ENCODE results near the gene ABHD17B.
"Not testable (repeated sequence)": the region's sequence is repeated elsewhere in the genome, so short reads cannot be mapped to it uniquely, and the experiment has no call there.

ABHD17B gene

DNA sequence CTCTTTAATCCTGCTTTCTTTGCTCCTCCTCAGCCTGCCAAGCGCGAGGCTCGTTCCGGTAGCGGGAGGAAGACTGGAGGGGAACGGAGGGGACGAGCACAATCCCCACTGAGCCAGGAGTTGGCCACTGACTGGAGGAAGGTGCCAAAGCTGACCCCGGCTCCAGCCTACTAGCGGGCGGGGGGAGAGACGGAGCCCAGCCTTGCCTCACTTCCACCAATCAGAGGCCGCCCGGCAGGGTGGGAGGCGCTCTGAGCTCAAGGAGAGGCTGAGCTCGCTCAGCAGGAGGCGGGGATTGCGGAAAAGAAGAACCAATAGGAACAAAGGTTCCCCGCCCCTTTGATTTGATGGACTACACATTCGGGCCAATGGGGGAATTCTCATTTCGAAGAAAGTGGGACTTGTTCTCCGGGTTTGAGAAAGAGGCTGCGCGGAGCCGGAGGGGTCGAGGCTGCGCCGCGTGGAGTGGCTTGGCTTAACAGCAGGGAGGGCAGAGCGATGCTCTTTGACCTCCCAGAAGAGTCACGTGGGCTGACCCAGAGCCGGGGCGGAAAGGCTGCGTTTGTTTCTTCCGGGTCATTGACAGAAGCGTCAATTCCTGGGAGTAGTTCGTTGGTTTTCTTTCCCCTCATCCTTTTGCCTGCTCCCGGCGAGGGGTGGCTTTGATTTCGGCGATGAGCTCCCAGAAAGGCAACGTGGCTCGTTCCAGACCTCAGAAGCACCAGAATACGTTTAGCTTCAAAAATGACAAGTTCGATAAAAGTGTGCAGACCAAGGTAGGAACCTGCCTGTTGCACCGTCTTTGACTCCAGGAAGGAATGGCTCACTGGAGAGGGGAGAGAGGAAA is at the start of gene ABHD17B, which contains the start of gene C9orf85:
Gene ABHD17B (minus strand): TSS at position 133 of the 847 bp plus-strand sequence. CDS start 36,113 bp downstream, outside the sequence.
Gene C9orf85 (plus strand): TSS at position 579 of the 847 bp plus-strand sequence. CDS start 96 bp downstream, at position 675.
- no peaks in the 10 kb centered on the region for H3K27me3 Mint-ChIP-seq
- peak within 1 kb of the TSS; percentile 98 for H3K27ac Mint-ChIP-seq
- peaks cover 68% of the 10 kb centered on the region for H3K4me1 Mint-ChIP-seq (ENCODE audit: low read depth)

DNA sequence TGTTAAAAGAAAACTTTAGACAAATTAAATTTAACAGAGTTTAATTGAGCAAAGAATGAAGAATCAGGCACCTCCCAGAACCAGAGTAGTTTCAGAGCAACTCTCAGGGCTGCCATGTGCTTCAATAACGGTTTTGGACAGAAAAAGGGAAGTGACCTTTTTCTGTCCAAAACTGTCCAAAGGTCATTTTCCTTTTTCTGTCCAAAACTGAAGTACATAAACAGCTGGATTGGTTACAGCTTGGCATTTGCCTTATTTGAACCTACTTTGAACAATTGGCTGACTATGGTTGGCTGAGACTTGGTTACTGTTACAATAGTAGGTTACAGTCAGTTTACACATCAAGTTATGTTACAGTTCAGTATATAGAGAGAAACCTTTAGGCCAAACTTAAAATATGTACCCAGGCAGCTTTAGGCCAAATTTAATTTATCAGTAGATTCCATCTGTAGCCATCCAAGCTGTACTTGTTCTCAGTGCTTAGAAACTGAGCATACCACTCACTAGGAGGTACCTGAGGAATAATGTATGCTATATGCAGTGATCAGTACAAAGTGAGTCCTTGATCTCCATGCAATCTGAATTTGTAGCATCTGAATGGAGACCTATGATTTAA is 44.4 kb upstream of the ABHD17B start:
- no peaks in the 10 kb centered on the region for H3K27me3 Mint-ChIP-seq
- no peak for DNase-seq
- H3K4me1 Mint-ChIP-seq (ENCODE audit: low read depth), result peaks cover 6% of the 10 kb centered on the region
- H3K36me3 Mint-ChIP-seq (ENCODE audit: low read depth), result peaks cover 54% of the 10 kb centered on the region
- no peak overlapping the region for H3K27ac Mint-ChIP-seq
- no peak overlapping the region for H3K4me3 Mint-ChIP-seq
- no peaks in the 10 kb centered on the region for H3K9me3 Mint-ChIP-seq

More for the DNA sequence above, at the start of gene ABHD17B, which contains the start of gene C9orf85:
- Mint-ChIP-seq H3K4me3 (peak within 1 kb of the TSS; percentile 92), H3K9me3 (no peaks in the 10 kb centered on the region), H3K36me3 (ENCODE audit: low read depth) (peaks cover 27% of the 10 kb centered on the region)
- peak; percentile 94 for DNase-seq

DNA sequence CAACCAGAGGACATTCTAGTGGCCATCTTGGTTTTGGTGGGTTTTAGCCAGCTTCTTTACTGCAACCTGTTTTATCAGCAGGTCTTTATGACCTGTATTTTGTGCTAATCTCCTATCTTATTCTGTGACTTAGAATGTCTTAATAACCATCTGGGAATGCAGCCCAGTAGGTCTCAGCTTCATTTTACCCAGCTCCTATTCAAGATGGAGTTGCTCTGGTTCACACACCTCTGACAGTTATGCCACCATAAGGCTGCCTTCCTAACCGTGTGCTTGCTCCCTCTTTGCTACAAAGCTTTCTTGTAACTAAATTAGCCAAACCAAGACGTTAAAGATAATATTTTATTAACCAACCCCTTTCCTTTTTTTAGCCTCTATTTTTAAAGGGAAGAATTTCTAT is 43.7 kb upstream of the ABHD17B start:
- not testable (repeated sequence) for H3K27ac Mint-ChIP-seq; H3K9me3 Mint-ChIP-seq; DNase-seq; H3K4me3 Mint-ChIP-seq; H3K4me1 Mint-ChIP-seq (ENCODE audit: low read depth); H3K27me3 Mint-ChIP-seq
- peaks cover 55% of the 10 kb centered on the region for H3K36me3 Mint-ChIP-seq (ENCODE audit: low read depth)

DNA sequence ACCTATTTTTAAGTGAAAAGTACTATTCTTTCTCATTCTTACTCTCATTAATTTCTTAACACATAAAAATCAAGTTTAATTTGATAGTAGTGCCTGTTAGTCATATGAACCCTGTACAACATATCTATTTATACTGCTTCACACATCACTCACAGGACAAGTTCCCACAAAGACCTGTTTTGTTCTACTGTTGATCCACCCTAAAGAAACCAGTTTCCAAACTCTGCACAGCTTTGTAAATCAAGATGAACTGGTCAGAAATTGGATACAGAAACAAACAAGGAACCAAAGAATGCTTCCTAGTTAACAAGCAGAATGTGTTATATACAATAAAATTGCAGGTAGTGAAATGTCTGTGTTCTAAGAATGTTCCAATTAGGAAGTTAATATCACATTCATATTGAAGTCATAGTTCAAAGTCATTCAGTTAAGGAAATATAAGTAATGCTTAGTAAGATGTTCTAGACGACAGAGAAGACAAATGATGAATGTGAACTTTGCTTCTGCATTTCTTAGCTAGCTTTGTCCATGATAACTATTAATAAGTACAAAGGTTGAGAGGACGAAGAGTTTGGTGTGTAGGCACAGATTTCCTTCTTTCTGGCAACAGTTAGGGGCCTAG is 33.9 kb upstream of the ABHD17B start:
- no peak for DNase-seq
- Mint-ChIP-seq H3K27ac (no peak overlapping the region), H3K4me3 (no peak overlapping the region), H3K4me1 (ENCODE audit: low read depth) (peaks cover 10% of the 10 kb centered on the region), H3K27me3 (no peaks in the 10 kb centered on the region), H3K36me3 (ENCODE audit: low read depth) (peaks cover 18% of the 10 kb centered on the region), H3K9me3 (no peaks in the 10 kb centered on the region)

DNA sequence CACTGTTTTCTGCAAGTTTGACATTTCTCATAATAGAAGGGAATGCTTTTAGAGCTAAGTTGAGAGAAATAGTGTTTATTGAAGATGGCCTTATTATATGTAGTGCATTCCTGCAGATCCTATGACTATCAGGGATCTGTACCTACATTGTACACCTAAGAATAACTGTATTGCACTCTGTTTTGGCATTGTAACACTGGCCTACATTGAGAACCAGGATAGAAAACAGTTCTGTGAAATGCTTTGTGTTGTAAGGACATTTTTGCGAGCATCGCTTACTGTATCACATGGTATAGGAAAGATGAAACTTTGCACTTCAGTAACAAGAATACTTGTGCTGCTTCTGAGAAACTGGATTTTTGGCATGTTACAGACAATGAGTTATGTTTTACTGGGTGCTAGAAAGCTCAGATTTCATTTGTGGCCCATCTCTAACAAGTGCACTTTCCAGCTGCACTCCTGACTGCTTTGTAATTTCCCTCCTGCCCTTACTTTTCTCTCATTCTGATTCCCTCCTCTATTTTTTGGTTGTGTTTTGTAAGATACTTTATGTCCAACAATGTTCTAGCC is 31.1 kb upstream of the ABHD17B start:
- DNase-seq, result no peak
- H3K9me3 Mint-ChIP-seq, result no peaks in the 10 kb centered on the region
- H3K4me1 Mint-ChIP-seq (ENCODE audit: low read depth), result peaks cover 18% of the 10 kb centered on the region
- peaks cover 3% of the 10 kb centered on the region for H3K36me3 Mint-ChIP-seq (ENCODE audit: low read depth)
- no peak overlapping the region for H3K27ac Mint-ChIP-seq
- H3K27me3 Mint-ChIP-seq, result no peaks in the 10 kb centered on the region
- no peak overlapping the region for H3K4me3 Mint-ChIP-seq

DNA sequence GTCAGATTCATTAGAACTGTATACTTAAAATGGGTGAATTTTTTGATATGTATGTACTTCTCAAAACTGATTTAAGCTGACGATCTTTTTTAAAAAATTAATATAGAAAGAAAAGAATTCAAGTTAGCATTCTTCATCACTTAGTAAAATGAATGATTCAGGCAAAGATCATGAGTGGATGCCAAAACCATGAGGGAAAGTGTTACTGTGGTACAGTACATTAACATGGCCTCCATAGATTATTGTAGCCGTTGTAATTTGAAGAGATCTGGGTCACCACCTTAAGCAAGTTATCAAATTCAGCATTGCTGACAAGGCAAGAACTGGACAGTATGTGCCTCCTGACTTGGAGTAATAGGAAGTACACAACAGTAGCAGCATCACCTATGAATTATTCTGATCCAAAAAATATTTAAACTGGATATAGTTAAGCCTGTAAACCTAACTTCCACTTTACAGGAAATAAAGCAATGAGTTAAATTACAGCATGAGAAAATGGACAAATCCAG is 30.1 kb upstream of the ABHD17B start:
- Mint-ChIP-seq H3K9me3 (no peaks in the 10 kb centered on the region), H3K27me3 (no peaks in the 10 kb centered on the region), H3K27ac (no peak overlapping the region), H3K36me3 (ENCODE audit: low read depth) (no peaks in the 10 kb centered on the region), H3K4me3 (no peak overlapping the region), H3K4me1 (ENCODE audit: low read depth) (peaks cover 20% of the 10 kb centered on the region)
- no peak for DNase-seq

DNA sequence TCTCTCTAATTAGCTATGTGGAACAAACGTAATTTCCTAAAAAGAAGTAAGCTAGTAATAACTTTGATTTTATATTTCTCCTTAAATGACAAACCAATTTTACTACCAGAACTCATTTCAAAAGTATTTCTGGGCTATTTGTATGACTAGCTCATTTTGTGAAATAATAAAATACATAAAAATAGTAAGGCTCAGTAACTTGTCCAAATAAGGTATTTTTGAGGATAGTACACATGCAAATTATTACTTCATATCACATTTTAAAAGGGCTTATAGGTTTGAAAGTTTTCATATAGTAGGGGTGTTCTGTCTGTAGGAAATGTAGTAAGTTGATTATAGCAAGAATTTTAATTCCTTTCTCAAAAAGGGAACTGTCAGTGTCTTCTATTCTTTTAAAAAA is 26.9 kb upstream of the ABHD17B start:
- no peak for DNase-seq
- H3K36me3 Mint-ChIP-seq (ENCODE audit: low read depth), result peaks cover 5% of the 10 kb centered on the region
- no peaks in the 10 kb centered on the region for H3K9me3 Mint-ChIP-seq
- no peaks in the 10 kb centered on the region for H3K27me3 Mint-ChIP-seq
- H3K4me1 Mint-ChIP-seq (ENCODE audit: low read depth), result peaks cover 28% of the 10 kb centered on the region
- no peak overlapping the region for H3K4me3 Mint-ChIP-seq
- no peak overlapping the region for H3K27ac Mint-ChIP-seq

DNA sequence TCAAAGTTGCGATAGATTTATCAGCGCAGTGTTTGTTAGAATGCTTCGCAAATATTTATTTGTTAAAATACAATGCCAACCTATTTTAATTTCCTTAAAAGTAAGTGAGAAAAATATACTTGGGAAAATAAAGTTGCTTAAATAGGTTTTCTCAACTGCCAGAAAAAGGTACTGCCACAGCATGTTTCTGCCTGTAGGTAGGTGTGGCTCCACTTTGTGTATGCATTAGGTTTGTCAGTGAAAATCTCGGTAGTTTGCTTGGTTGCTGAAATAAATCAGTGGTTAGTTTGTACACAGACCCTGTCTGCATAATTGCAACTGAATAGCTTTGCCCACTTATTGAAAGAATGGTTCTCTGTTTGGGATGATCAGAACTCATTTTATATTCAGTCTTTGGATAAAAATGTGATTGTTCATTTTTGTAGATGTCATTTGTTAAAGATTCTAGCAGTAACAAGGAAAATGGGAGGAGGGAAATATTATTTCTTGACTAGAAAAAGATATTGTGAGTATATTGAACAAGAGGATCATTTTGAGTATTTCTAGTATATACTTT is 26.2 kb upstream of the ABHD17B start:
- Mint-ChIP-seq H3K36me3 (ENCODE audit: low read depth) (peaks cover 8% of the 10 kb centered on the region), H3K4me3 (no peak overlapping the region), H3K27me3 (no peaks in the 10 kb centered on the region), H3K4me1 (ENCODE audit: low read depth) (peaks cover 29% of the 10 kb centered on the region), H3K27ac (no peak overlapping the region), H3K9me3 (no peaks in the 10 kb centered on the region)
- DNase-seq, result no peak

DNA sequence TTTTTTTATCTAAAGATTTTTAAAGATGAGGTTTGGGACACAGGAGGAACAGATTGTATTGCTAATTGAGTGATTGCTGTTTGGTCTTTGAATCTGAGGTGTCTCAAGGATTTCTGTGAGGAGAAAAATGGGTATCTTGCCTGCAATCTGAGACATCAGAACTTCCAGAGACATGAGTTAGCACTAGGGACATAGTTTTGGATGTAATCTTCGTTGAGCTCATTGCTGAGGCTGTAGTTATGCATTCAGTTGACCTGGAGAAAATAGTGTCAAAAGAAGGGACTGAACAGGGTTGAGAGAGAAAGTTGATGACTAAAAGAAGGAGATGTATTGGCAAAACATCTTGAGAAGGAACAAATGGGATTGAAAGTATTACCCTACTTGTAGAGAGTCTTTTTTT is 25.1 kb upstream of the ABHD17B start:
- peak overlapping the region; percentile 6 for H3K27ac Mint-ChIP-seq
- DNase-seq, result no peak
- H3K36me3 Mint-ChIP-seq (ENCODE audit: low read depth), result peaks cover 12% of the 10 kb centered on the region
- H3K27me3 Mint-ChIP-seq, result no peaks in the 10 kb centered on the region
- H3K4me3 Mint-ChIP-seq, result no peak overlapping the region
- H3K9me3 Mint-ChIP-seq, result no peaks in the 10 kb centered on the region
- peaks cover 21% of the 10 kb centered on the region for H3K4me1 Mint-ChIP-seq (ENCODE audit: low read depth)

DNA sequence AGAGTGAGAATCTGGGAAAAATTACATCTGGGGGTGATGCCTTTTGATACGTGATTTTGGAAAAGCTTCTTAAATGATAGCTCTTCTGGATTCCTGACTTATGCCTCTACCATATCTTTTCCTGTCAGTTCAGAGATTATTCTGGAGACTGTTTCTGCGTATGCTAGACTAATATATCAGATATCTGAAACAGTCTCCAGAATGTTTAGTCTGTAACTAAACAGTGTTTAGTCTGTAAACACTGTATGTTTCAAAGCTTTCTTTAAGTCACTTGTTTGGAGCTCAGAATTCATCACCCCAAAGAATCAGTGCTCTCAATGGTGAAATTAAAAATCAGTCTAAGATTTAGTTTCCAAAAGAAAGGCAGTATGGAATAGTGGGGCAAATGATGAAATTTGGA is 20.2 kb upstream of the ABHD17B start:
- H3K36me3 Mint-ChIP-seq (ENCODE audit: low read depth), result peaks cover 26% of the 10 kb centered on the region
- no peak overlapping the region for H3K4me3 Mint-ChIP-seq
- no peak for DNase-seq
- H3K9me3 Mint-ChIP-seq, result no peaks in the 10 kb centered on the region
- no peaks in the 10 kb centered on the region for H3K27me3 Mint-ChIP-seq
- H3K4me1 Mint-ChIP-seq (ENCODE audit: low read depth), result peaks cover 10% of the 10 kb centered on the region
- no peak overlapping the region for H3K27ac Mint-ChIP-seq

DNA sequence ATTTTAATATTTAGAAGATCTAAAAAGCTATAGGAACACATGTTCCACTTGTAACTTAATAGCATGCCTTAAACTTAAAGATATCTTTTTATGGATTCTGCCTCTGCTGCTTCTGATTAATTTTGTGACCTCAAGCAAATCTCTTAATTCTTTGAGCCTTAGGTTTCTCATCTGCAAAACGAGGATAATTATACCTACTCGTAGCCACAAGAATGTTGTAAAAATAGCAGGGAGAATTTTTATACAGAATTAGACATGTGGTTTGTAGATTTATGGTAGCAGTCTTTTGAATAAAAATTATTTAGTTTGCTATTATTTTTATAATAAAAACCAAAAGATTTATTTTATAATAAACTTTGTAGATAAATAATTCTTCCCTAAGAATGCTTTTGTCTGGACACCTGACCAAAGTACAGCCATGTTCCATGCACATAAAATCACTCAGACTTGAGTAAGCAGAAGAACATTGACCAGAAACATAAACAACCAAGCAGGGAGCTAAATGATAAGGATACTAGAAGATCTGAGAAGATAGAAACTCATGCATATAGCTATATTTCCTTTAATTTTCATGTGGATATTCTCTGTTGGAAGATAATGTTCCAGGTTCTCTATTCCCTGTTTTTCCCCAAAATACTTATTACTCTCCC is 18.9 kb upstream of the ABHD17B start:
- Mint-ChIP-seq H3K36me3 (ENCODE audit: low read depth) (peaks cover 27% of the 10 kb centered on the region), H3K27ac (no peak overlapping the region), H3K4me3 (no peak overlapping the region), H3K4me1 (ENCODE audit: low read depth) (peaks cover 3% of the 10 kb centered on the region), H3K9me3 (no peaks in the 10 kb centered on the region), H3K27me3 (no peaks in the 10 kb centered on the region)
- DNase-seq, result no peak

DNA sequence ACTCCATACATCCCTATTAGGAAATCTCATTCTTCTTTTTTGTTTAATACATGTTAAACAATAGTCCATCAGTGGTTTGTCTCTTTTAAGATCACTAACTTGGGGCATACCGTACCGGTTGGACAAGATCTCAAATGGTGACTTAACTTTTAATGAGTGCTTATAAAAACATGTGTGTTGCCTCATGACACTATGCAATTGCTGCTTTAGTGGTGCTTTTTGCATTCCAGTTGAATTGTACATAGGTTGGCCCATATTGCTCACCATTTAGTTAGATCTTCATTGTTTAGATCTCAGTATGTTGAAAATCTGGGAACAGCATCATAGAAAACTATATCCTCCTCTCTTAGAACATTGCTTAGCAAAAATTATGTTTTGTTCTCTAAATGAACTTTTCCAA is 18.2 kb upstream of the ABHD17B start:
- Mint-ChIP-seq H3K4me1 (ENCODE audit: low read depth) (peaks cover 5% of the 10 kb centered on the region), H3K36me3 (ENCODE audit: low read depth) (peaks cover 29% of the 10 kb centered on the region), H3K9me3 (no peaks in the 10 kb centered on the region), H3K27me3 (no peaks in the 10 kb centered on the region), H3K4me3 (no peak overlapping the region), H3K27ac (no peak overlapping the region)
- no peak for DNase-seq

DNA sequence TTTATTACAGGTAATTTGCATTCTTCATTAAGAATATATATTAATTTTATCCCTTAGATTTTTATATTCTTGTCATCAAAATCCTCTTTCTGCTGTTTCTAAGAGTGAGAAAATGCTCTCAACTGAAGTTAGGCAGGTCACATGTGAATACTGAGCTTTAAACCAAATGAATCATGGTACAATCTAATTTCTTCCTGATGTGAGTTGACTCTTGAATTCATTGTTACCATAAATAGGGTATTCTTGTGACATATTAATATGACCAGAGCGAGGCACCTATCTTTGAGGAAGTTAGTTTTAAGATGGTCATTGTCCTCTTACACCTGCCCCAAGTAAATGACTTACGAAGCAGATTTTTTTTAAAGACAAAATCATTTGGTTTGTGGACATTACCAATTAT is 17.8 kb upstream of the ABHD17B start:
- Mint-ChIP-seq H3K9me3 (no peaks in the 10 kb centered on the region), H3K4me1 (ENCODE audit: low read depth) (peaks cover 7% of the 10 kb centered on the region), H3K4me3 (no peak overlapping the region), H3K27ac (no peak overlapping the region), H3K27me3 (no peaks in the 10 kb centered on the region), H3K36me3 (ENCODE audit: low read depth) (peaks cover 32% of the 10 kb centered on the region)
- no peak for DNase-seq

DNA sequence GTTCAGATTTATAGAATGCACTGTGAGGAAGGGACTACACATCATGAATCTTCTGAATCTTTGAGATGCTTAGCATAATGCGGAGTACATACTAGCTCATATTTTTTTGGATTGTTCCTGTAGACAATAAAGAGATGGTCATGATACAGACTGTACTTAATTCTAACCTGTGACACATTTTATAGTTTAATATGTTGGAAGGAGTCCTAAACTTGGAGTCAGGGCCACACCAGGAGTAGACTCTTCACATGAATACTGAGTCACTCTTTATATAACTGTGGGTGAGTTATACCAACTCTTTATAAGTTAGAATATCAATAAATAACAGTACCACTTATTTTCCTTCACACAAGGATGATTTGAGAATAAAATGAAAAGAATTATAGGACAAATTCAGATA is 17.4 kb upstream of the ABHD17B start:
- H3K36me3 Mint-ChIP-seq (ENCODE audit: low read depth), result peaks cover 34% of the 10 kb centered on the region
- H3K9me3 Mint-ChIP-seq, result no peaks in the 10 kb centered on the region
- no peak overlapping the region for H3K27ac Mint-ChIP-seq
- no peaks in the 10 kb centered on the region for H3K27me3 Mint-ChIP-seq
- peaks cover 7% of the 10 kb centered on the region for H3K4me1 Mint-ChIP-seq (ENCODE audit: low read depth)
- no peak overlapping the region for H3K4me3 Mint-ChIP-seq
- no peak for DNase-seq
